PFSK-1 (cell line): Measurements from ENCODE around the gene MAPK12.

ENCODE experiments used
- FOXP2 ChIP-seq: optimal IDR thresholded peaks from 2 replicates; pipeline ENCODE3; 2011; ENCODE audit warnings: borderline replicate concordance, control low read depth, inconsistent platforms; ENCODE audit not compliant: insufficient read depth; ENCODE audit errors: extremely low read length, extremely low read depth
- POLR2AphosphoS5 ChIP-seq: IDR thresholded peaks from 2 replicates; pipeline ENCODE4 v1.6.1; 2012; ENCODE audit warnings: low read depth, mild to moderate bottlenecking, control low read depth, low read length, moderate library complexity
- SIN3A ChIP-seq: IDR thresholded peaks from 2 replicates; pipeline ENCODE4 v1.6.1; 2012; ENCODE audit warnings: mild to moderate bottlenecking, low read length, moderate library complexity, borderline replicate concordance; ENCODE audit not compliant: insufficient read depth
- TAF1 ChIP-seq: IDR thresholded peaks from 2 replicates; pipeline ENCODE4 v1.6.1; 2012; ENCODE audit warnings: low read length, control low read depth, borderline replicate concordance; ENCODE audit not compliant: insufficient read depth
- TF ChIP-seq, protein P1 (sequence below), 2 experiments: IDR thresholded peaks; 2 replicates each; pipeline versions ENCODE4 v1.6.1 to v1.8.0; 2011 to 2012; ENCODE audit warnings: low read depth in 2 of 2, low read length in 2 of 2, control low read depth in 1 of 2, inconsistent platforms in 1 of 2, mild to moderate bottlenecking in 1 of 2, moderate library complexity in 1 of 2; ENCODE audit not compliant: insufficient read depth in 1 of 2

MAPK12 gene

DNA sequence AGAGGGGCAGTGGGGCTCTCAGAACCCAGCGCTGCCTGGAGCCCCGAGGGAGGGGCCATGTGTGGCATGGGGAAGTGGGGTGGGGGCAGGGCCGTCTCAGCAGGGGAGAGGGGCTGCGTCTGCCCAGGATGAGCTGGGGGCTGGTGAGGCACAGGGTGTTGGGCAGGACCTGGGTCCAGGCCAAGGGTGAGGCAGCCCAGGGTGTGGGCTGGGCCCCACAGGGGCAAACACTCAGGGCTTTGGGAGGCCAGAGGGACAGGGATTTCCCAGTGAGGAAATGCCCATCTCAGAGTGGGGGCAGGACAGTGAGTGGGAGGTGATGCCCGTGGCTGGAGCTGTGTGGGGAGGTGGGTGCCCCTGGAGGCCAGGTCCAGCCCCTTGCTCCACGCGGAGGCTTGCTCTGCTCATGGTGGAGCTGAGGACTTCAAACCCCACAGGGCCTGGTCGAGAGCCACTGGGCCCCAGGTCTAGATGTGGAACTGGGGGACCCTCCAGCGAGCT lies 40.6 kb upstream of the MAPK12 start:
- TF ChIP-seq, protein P1, sequence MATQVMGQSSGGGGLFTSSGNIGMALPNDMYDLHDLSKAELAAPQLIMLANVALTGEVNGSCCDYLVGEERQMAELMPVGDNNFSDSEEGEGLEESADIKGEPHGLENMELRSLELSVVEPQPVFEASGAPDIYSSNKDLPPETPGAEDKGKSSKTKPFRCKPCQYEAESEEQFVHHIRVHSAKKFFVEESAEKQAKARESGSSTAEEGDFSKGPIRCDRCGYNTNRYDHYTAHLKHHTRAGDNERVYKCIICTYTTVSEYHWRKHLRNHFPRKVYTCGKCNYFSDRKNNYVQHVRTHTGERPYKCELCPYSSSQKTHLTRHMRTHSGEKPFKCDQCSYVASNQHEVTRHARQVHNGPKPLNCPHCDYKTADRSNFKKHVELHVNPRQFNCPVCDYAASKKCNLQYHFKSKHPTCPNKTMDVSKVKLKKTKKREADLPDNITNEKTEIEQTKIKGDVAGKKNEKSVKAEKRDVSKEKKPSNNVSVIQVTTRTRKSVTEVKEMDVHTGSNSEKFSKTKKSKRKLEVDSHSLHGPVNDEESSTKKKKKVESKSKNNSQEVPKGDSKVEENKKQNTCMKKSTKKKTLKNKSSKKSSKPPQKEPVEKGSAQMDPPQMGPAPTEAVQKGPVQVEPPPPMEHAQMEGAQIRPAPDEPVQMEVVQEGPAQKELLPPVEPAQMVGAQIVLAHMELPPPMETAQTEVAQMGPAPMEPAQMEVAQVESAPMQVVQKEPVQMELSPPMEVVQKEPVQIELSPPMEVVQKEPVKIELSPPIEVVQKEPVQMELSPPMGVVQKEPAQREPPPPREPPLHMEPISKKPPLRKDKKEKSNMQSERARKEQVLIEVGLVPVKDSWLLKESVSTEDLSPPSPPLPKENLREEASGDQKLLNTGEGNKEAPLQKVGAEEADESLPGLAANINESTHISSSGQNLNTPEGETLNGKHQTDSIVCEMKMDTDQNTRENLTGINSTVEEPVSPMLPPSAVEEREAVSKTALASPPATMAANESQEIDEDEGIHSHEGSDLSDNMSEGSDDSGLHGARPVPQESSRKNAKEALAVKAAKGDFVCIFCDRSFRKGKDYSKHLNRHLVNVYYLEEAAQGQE (IDR thresholded peaks at IDR 0.05; ENCODE audit: insufficient read depth in 1 of 2, low read depth in 2 of 2, low read length in 2 of 2): no peak
- no peak for TF ChIP-seq FOXP2
- no peak for TF ChIP-seq POLR2AphosphoS5
- no peak for TF ChIP-seq SIN3A
- TF ChIP-seq TAF1: no peak

DNA sequence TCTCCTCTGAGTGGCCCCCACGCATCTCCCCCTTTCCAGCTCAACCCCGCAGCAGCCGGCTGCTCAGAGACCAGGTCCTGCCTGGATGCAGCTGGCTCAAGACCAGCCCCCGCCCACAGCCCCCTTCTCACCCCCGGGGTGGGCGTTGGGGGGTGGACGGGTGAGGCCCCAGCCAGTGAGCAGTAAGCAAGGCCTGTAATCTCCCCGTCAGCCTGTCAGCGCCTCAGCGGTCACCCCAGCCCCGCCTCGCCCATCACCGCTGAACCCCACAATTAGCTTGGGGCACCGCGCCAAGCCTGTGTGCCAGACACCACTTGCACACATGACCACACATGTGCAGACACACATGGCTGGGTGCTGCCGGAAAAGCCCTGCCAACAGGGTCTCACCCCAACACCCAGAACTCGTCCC lies 40.1 kb upstream of the MAPK12 start:
- TF ChIP-seq SIN3A: no peak
- TF ChIP-seq, protein P1 (IDR thresholded peaks at IDR 0.05; ENCODE audit: insufficient read depth in 1 of 2, low read depth in 2 of 2, low read length in 2 of 2): no peak
- no peak for TF ChIP-seq FOXP2
- TF ChIP-seq POLR2AphosphoS5: no peak
- TF ChIP-seq TAF1: no peak

DNA sequence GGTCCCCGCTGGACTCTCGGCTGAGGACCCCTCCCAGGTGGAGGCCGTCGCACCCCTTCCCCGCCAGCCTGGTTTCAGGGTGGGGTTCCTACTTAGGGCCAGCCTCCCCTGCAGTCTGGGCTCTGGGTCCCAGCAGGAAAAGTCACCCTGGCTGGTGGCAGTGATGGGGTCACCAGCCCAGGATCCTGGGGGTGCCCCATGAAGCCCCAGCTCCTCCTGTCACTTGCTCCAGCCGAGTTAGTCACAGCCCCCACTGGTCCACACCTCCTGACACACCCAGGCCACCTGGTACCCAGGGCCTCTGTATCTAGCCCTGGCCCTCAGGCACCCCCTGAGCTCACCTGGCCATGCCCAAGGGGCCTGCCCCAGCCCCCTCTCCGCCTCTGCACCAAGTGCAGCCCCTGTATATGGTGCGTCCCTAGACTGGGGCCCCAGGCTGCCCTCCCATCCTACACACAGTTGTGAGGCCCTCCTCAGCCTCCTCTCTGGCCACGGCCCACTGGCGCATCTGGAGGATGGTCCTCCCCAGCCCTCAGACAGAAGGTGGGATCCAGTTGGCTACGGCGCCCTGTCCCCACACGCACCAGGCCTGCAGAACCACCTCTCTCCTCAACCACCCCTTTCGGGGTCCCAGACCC lies 39.3 kb upstream of the MAPK12 start:
- TF ChIP-seq SIN3A (no peak), POLR2AphosphoS5 (no peak)

DNA sequence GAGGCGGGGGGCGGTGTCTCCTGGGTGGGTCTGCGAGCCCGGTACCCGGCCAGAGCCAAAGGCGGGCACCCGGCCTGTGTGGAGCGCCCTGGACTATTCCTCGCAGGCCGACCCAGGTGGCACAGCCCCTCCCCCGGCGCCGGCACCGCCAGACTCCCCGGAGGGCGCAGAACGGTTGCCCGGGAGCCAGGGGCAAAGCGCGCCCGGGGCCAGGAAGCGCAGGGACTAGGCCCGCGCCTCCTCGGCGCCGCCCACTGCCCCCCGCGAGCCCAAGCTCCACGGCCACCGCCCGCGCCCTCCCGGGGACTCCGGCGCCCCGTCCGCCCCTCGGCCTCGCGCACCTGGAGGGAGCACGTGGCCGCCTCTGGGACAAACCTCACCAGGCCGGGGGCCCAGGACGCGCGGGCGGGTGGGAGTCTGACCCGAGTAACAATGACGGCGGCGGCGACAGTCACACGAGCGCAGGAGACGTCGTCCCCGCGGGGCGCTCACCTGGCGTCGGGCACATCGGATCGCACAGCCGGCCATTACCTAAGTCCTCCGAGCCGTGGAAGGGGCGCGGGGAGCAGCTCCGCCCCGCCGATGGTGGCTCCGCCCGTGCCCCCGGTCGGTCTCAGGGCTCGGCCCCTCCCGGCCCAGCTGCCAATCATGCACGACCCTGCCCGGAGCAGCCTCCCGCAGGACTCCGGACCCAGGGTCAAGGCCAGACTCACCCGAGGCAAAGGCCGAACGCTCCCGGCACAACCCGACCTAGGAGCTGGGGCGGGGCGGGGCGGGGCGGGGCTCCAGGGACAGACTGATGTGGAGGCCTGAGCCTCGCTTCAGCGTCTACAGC lies 38.5 kb upstream of the MAPK12 start:
- TF ChIP-seq TAF1 (no peak), POLR2AphosphoS5 (no peak), SIN3A (no peak), FOXP2 (no peak)
- TF ChIP-seq, protein P1 (IDR thresholded peaks at IDR 0.05; ENCODE audit: insufficient read depth in 1 of 2, low read depth in 2 of 2, low read length in 2 of 2): no peak

DNA sequence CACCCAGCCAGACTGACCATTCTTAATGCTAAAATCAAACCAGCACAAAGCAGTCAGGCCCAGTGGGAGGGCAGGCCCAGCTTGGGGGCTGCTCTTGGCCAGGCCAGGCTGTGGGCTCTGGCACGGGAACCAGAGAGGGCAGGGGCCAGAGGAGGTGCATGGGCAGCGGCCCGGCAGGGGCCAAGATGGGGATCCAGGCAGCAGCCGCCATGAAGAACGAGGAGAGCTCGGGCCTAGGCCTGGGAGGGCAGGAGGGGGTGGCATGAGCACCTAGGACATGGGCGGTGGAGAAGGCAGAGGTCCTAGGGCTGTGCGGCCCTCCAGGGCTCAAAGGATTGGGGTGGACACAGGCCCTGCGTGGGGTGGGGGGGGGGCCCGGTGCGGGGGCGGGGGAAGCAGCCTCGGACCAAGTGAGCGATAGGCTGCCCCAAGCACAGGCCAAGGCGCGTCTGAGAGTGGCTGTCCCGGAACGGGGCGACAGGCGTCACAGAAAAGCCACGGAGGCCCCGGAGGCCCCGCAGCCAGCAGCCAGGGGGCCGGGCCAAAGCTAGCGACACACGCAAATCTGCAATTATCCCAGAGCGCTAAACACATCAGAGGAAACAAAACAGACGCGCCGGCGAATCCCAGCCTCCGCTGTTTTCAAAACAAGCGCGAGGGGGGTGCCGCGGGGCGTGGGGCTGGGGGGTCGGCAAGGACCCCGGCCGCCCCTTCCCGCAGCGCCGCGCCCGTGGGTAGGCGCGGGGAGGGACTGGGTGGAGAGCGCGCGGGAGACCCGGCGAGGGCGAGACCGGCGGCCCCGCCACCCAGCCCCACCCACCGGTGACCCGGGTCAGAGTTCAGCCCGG lies 37.7 kb upstream of the MAPK12 start:
- no peak for TF ChIP-seq TAF1
- TF ChIP-seq SIN3A: no peak
- no peak for TF ChIP-seq FOXP2
- TF ChIP-seq POLR2AphosphoS5: no peak
- TF ChIP-seq, protein P1 (IDR thresholded peaks at IDR 0.05; ENCODE audit: insufficient read depth in 1 of 2, low read depth in 2 of 2, low read length in 2 of 2): no peak
